Endothelial cell of umbilical vein (primary cell): ENCODE data around the gene LCE2C. TPM values are rescaled to one million over a fixed set of nuclear protein-coding genes. Genes with fewer than 3 reads are reported as not detected.

Source experiments
- BruUV-seq: library from RNA; stranded (reverse); fragments of 400-500 nt; replicated peaks from 2 replicates; lab custom pipeline; 2021; lab: Mats Ljungman, UMichigan
- CTCF ChIA-PET: fragments of 300-600, 350-600 bp; sonication (Branson Sonifier 250); formaldehyde crosslinking; loops from one replicate; lab custom pipeline; 2021; ENCODE audit warnings: antibody characterized with exemption, inconsistent platforms; lab: Charles Lee
- POLR2A ChIA-PET: fragments of 300-600, 350-600 bp; sonication (Branson Sonifier 250); formaldehyde crosslinking; loops from one replicate; lab custom pipeline; 2021; ENCODE audit warnings: antibody characterized with exemption, inconsistent platforms; lab: Charles Lee
- DNase-seq: peaks from one replicate; pipeline ENCODE4 v3.0.0-alpha.2; 2011; ENCODE audit warnings: low read depth, low spot score
- FAIRE-seq: peaks from 2 replicates; lab custom pipeline; 2011; peaks lifted over from hg19 to GRCh38; lab: Jason Lieb, UNC
- H2AFZ ChIP-seq: 2 replicates; pipeline ENCODE4 v1.6.0; 2012; ENCODE audit warnings: low read depth, low read length, control low read depth, inconsistent platforms
- H3K27ac ChIP-seq: 2 replicates; pipeline ENCODE4 v1.5.1; 2011; ENCODE audit warnings: low read depth, mild to moderate bottlenecking, control low read depth, low read length, moderate library complexity; ENCODE audit not compliant: insufficient read depth
- H3K27me3 ChIP-seq, 2 experiments: 2 replicates each; pipeline versions ENCODE4 v1.6.0 to v1.6.1; 2011; ENCODE audit warnings: low read length in 2 of 2, mixed read lengths in 1 of 2; ENCODE audit not compliant: control insufficient read depth in 2 of 2, insufficient read depth in 2 of 2
- H3K36me3 ChIP-seq, 2 experiments: 2 replicates in 1 of 2; 3 replicates in 1 of 2; pipeline ENCODE4 v1.5.1; 2011; ENCODE audit warnings: low read length in 2 of 2, mild to moderate bottlenecking in 1 of 2, moderate library complexity in 1 of 2; ENCODE audit not compliant: control insufficient read depth in 2 of 2, insufficient read depth in 2 of 2; ENCODE audit errors: extremely low read depth in 1 of 2
- H3K4me1 ChIP-seq: 3 replicates; pipeline ENCODE4 v1.5.1; 2011; ENCODE audit warnings: mild to moderate bottlenecking, low read length; ENCODE audit not compliant: control insufficient read depth, insufficient read depth; ENCODE audit errors: extremely low read depth
- H3K4me2 ChIP-seq: 2 replicates; pipeline ENCODE4 v1.6.1; 2011; ENCODE audit warnings: low read length, control low read depth, mixed read lengths; ENCODE audit not compliant: insufficient read depth
- H3K4me3 ChIP-seq, 3 experiments: fragments of 200-600 bp in 1 of 3; sonication (generic), shearing (Covaris generic) in 1 of 3; replicated peaks in 1 of 3; 2 replicates each; pipeline ENCODE4 v1.5.1; 2011 to 2016; ENCODE audit warnings: control low read depth in 3 of 3, low read length in 3 of 3, mild to moderate bottlenecking in 2 of 3, inconsistent platforms in 1 of 3, low read depth in 1 of 3, moderate library complexity in 1 of 3; ENCODE audit not compliant: insufficient read depth in 1 of 3
- H3K79me2 ChIP-seq: 2 replicates; pipeline ENCODE4 v1.6.0; 2012; ENCODE audit warnings: low read length, inconsistent platforms; ENCODE audit not compliant: control insufficient read depth, insufficient read depth
- H3K9ac ChIP-seq: replicated peaks from 2 replicates; pipeline ENCODE3; 2011; ENCODE audit warnings: low read length, control low read depth; ENCODE audit not compliant: insufficient read depth; ENCODE audit errors: extremely low read depth
- H3K9me1 ChIP-seq: replicated peaks from 3 replicates; pipeline ENCODE4 v1.6.0; 2011; ENCODE audit warnings: mild to moderate bottlenecking, low read length; ENCODE audit not compliant: control insufficient read depth, insufficient read depth; ENCODE audit errors: extremely low read depth
- H3K9me3 ChIP-seq: replicated peaks from 2 replicates; pipeline ENCODE4 v1.5.1; 2012; ENCODE audit warnings: low read length, inconsistent platforms; ENCODE audit not compliant: control insufficient read depth, insufficient read depth
- H4K20me1 ChIP-seq: replicated peaks from 2 replicates; pipeline ENCODE3; 2011; ENCODE audit warnings: mild to moderate bottlenecking, low read length; ENCODE audit not compliant: control insufficient read depth, insufficient read depth; ENCODE audit errors: extremely low read depth
- CTCF ChIP-seq, 2 donors: IDR thresholded peaks; 1 replicate in 1 of 2; 2 replicates in 1 of 2; pipeline ENCODE4 v1.5.1; 2011; ENCODE audit warnings: low read length in 2 of 2, mild to moderate bottlenecking in 2 of 2, moderate library complexity in 2 of 2, control low read depth in 1 of 2, inconsistent platforms in 1 of 2, low read depth in 1 of 2; ENCODE audit not compliant: insufficient read depth in 1 of 2; ENCODE audit errors: extremely low read depth in 1 of 2
- EZH2 ChIP-seq: IDR thresholded peaks from 2 replicates; pipeline ENCODE4 v1.6.1; 2012; ENCODE audit warnings: borderline replicate concordance, low read depth, mild to moderate bottlenecking, moderate library complexity, low read length, inconsistent platforms; ENCODE audit not compliant: severe bottlenecking
- FOS ChIP-seq: IDR thresholded peaks from 2 replicates; pipeline ENCODE4 v1.6.1; 2011; ENCODE audit warnings: mild to moderate bottlenecking, low read length, moderate library complexity, borderline replicate concordance; ENCODE audit not compliant: insufficient read depth
- GATA2 ChIP-seq: IDR thresholded peaks from 2 replicates; pipeline ENCODE4 v1.7.0; 2011; ENCODE audit warnings: low read depth, mild to moderate bottlenecking, moderate library complexity, mixed read lengths, low read length; ENCODE audit not compliant: insufficient read length, insufficient read depth
- MYC ChIP-seq: IDR thresholded peaks from one replicate; pipeline ENCODE4 v1.6.1; 2011; ENCODE audit warnings: mild to moderate bottlenecking, low read depth, low read length
- POLR2A ChIP-seq: IDR thresholded peaks from 2 replicates; pipeline ENCODE4 v1.6.1; 2012; ENCODE audit warnings: low read depth, mild to moderate bottlenecking, control low read depth, low read length
- POLR2AphosphoS5 ChIP-seq: IDR thresholded peaks from 2 replicates; pipeline ENCODE4 v1.6.1; 2012; ENCODE audit warnings: low read depth, mild to moderate bottlenecking, control low read depth, low read length, moderate library complexity; ENCODE audit not compliant: insufficient read depth
- dilution Hi-C: fragments of 300-500 bp; cut with MboI; formaldehyde crosslinking; loops from one replicate; pipeline ENCODE4 v1.15.0; 2019; ENCODE audit warnings: low sequenced_read_pairs; ENCODE audit not compliant: extremely low pct_ligation_motif_present
- intact Hi-C: fragments of 100-400 bp; cut with micrococcal nuclease; formaldehyde crosslinking; loops from one replicate; pipeline ENCODE4 v1.10.0; 2022
- polyA plus RNA-seq, 4 experiments: library from polyadenylated mRNA; depleted of rRNA in 3 of 4; stranded (reverse) in 3 of 4; unstranded in 1 of 4; fragments of >200 nt; gene quantifications; 2 replicates each; pipeline versions ENCODE4 v1.2.1 to v1.2.3, GENCODE V29; 2011 to 2012; ENCODE audit warnings: missing spikeins in 1 of 4
- total RNA-seq: library from RNA; stranded (reverse); gene quantifications from 2 replicates; pipeline ENCODE4 v1.2.3, GENCODE V29; 2021

The LCE2C gene
- total and polyA plus RNA-seq, 2 donors (not counting 3 experiments of a cell fraction or from before 2014, with no cell fraction given) = not detected

GRCh38 chr1:152718238-152718637, 43.2 kb downstream of the LCE2C start:
- H3K27ac ChIP-seq = no peak overlapping the region
- no peaks in the 10 kb centered on the region for H4K20me1 ChIP-seq
- BruUV-seq = no TSS peak
- no peak overlapping the region for H3K4me2 ChIP-seq
- no peak overlapping the region for H3K9ac ChIP-seq
- no peaks in the 10 kb centered on the region for H3K36me3 ChIP-seq
- H3K4me1 ChIP-seq = no peaks in the 10 kb centered on the region
- CTCF ChIA-PET = no interaction called here
- no peaks in the 10 kb centered on the region for H3K27me3 ChIP-seq
- TF ChIP-seq FOS = no peak
- TF ChIP-seq POLR2AphosphoS5 = no peak
- TF ChIP-seq GATA2 = no peak
- TF ChIP-seq POLR2A = no peak
- TF ChIP-seq CTCF (IDR thresholded peaks at IDR 0.05; ENCODE audit: extremely low read depth in 1 of 2, insufficient read depth in 1 of 2, low read depth in 1 of 2, low read length in 2 of 2) = no peak
- no peak for TF ChIP-seq MYC
- no peak for TF ChIP-seq EZH2
- H3K4me3 ChIP-seq = no peak overlapping the region
- no peaks in the 10 kb centered on the region for H3K9me1 ChIP-seq
- dilution Hi-C loops = no loop called here
- FAIRE-seq (no peak), DNase-seq (no peak)
- POLR2A ChIA-PET = no interaction called here
- intact Hi-C loops = no loop called here
- H2AFZ ChIP-seq = no peak overlapping the region
- peaks cover 2% of the 10 kb centered on the region for H3K9me3 ChIP-seq
- no peaks in the 10 kb centered on the region for H3K79me2 ChIP-seq
